Trophoblast cell (in vitro differentiated cells and primary cell): ENCODE data around the gene CPNE7.

Source experiments
- DNase-seq, 2 donors: peaks; one replicate each; pipeline ENCODE4 v3.0.0-alpha.2; 2016
- H2AFZ ChIP-seq: 2 replicates; pipeline ENCODE4 v1.6.1; 2013; ENCODE audit warnings: low read length, moderate library complexity, mild to moderate bottlenecking; ENCODE audit not compliant: insufficient read depth, poor library complexity
- H2AK5ac ChIP-seq: 2 replicates; pipeline ENCODE4 v1.6.1; 2013; ENCODE audit warnings: mild to moderate bottlenecking, low read length
- H2BK120ac ChIP-seq: 2 replicates; pipeline ENCODE4 v1.6.1; 2013; ENCODE audit warnings: low read length, mild to moderate bottlenecking, moderate library complexity; ENCODE audit not compliant: insufficient read depth, poor library complexity
- H2BK12ac ChIP-seq: 2 replicates; pipeline ENCODE4 v1.6.1; 2013; ENCODE audit warnings: mild to moderate bottlenecking, low read length, moderate library complexity
- H2BK5ac ChIP-seq: 2 replicates; pipeline ENCODE4 v1.6.1; 2013; ENCODE audit warnings: low read length, low read depth, moderate library complexity, mild to moderate bottlenecking; ENCODE audit not compliant: poor library complexity
- H3K14ac ChIP-seq: 2 replicates; pipeline ENCODE4 v1.6.1; 2013; ENCODE audit warnings: mild to moderate bottlenecking, low read length
- H3K18ac ChIP-seq: 2 replicates; pipeline ENCODE4 v1.6.1; 2013; ENCODE audit warnings: mild to moderate bottlenecking, low read length
- H3K23ac ChIP-seq: 2 replicates; pipeline ENCODE4 v1.6.1; 2013; ENCODE audit warnings: low read length
- H3K27ac ChIP-seq: 2 replicates; pipeline ENCODE4 v1.5.1; 2013; ENCODE audit warnings: low read depth, mild to moderate bottlenecking, inconsistent platforms, low read length, moderate library complexity
- H3K27me3 ChIP-seq: 2 replicates; pipeline ENCODE4 v1.6.1; 2013; ENCODE audit warnings: inconsistent platforms, mild to moderate bottlenecking, low read length, moderate library complexity; ENCODE audit not compliant: insufficient read depth
- H3K36me3 ChIP-seq, 2 experiments: 1 replicate in 1 of 2; 2 replicates in 1 of 2; pipeline ENCODE4 v1.6.1; 2013; ENCODE audit warnings: low read length in 2 of 2, mild to moderate bottlenecking in 2 of 2, moderate library complexity in 1 of 2; ENCODE audit not compliant: insufficient read depth in 2 of 2, control insufficient read depth in 1 of 2
- H3K4ac ChIP-seq: 2 replicates; pipeline ENCODE4 v1.6.1; 2013; ENCODE audit warnings: low read depth, mild to moderate bottlenecking, low read length, moderate library complexity
- H3K4me1 ChIP-seq, 2 experiments: 1 replicate in 1 of 2; 2 replicates in 1 of 2; pipeline ENCODE4 v1.6.1; 2013; ENCODE audit warnings: low read length in 2 of 2, mild to moderate bottlenecking in 2 of 2, moderate library complexity in 1 of 2; ENCODE audit not compliant: insufficient read depth in 2 of 2, control insufficient read depth in 1 of 2
- H3K4me2 ChIP-seq: 2 replicates; pipeline ENCODE4 v1.6.1; 2013; ENCODE audit warnings: inconsistent platforms, mild to moderate bottlenecking, low read length, moderate library complexity
- H3K4me3 ChIP-seq: 2 replicates; pipeline ENCODE4 v1.5.1; 2013; ENCODE audit warnings: mild to moderate bottlenecking, low read depth, low read length, inconsistent platforms
- H3K79me1 ChIP-seq: one replicate; pipeline ENCODE4 v1.6.1; 2013; ENCODE audit warnings: low read length
- H3K79me2 ChIP-seq: 2 replicates; pipeline ENCODE4 v1.6.1; 2013; ENCODE audit warnings: low read length, mild to moderate bottlenecking; ENCODE audit not compliant: control insufficient read depth, insufficient read depth, poor library complexity
- H3K9ac ChIP-seq: 2 replicates; pipeline ENCODE4 v1.6.1; 2013; ENCODE audit warnings: mild to moderate bottlenecking, low read length
- H3K9me3 ChIP-seq: 2 replicates; pipeline ENCODE4 v1.6.1; 2013; ENCODE audit warnings: low read depth, mild to moderate bottlenecking, control low read depth, inconsistent platforms, low read length; ENCODE audit not compliant: insufficient read depth
- H4K12ac ChIP-seq: 2 replicates; pipeline ENCODE4 v1.6.1; 2013; ENCODE audit warnings: low read depth, mild to moderate bottlenecking, low read length, moderate library complexity
- H4K8ac ChIP-seq: 2 replicates; pipeline ENCODE4 v1.6.1; 2013; ENCODE audit warnings: low read depth, mild to moderate bottlenecking, low read length, moderate library complexity
- H4K91ac ChIP-seq: one replicate; pipeline ENCODE4 v1.6.1; 2013; ENCODE audit warnings: low read depth, mild to moderate bottlenecking, low read length, moderate library complexity
- WGBS: extraction: QIAGEN DNeasy Blood & Tissue Kit; methylation state at CpG from one replicate; pipeline ENCODE4 v1.1.7; 2013; ENCODE audit warnings: missing lambda C conversion rate; ENCODE audit not compliant: insufficient read length, insufficient coverage; ENCODE audit errors: extremely low coverage; 5-methylcytosine and 5-hydroxymethylcytosine counted together

CPNE7 gene

GRCh38 chr16:89534252-89534756 lies 41.3 kb upstream of the CPNE7 start:
- no peak overlapping the region for H2BK120ac ChIP-seq
- H3K27ac ChIP-seq = no peak overlapping the region

GRCh38 chr16:89536371-89536770 lies 39.2 kb upstream of the CPNE7 start:
- H3K9ac ChIP-seq = no peak overlapping the region
- no peak overlapping the region for H3K27ac ChIP-seq
- peaks cover 2% of the 10 kb centered on the region for H3K9me3 ChIP-seq
- H3K4me1 ChIP-seq = no peaks in the 10 kb centered on the region
- no peaks in the 10 kb centered on the region for H3K79me1 ChIP-seq
- no peak overlapping the region for H2BK12ac ChIP-seq
- H3K36me3 ChIP-seq = peaks cover 68 to 71% of the 10 kb centered on the region in 2 experiments
- WGBS = no CpG with 5 or more reads among the region's 24 CpGs
- no peak overlapping the region for H3K23ac ChIP-seq
- H3K27me3 ChIP-seq = no peaks in the 10 kb centered on the region
- H3K14ac ChIP-seq = no peak overlapping the region
- no peak overlapping the region for H3K4me2 ChIP-seq
- no peak overlapping the region for H2BK5ac ChIP-seq
- H3K4me3 ChIP-seq = no peak overlapping the region
- DNase-seq = no peak
- no peaks in the 10 kb centered on the region for H3K79me2 ChIP-seq
- no peak overlapping the region for H2AFZ ChIP-seq
- no peak overlapping the region for H4K12ac ChIP-seq
- H2AK5ac ChIP-seq = no peak overlapping the region
- no peak overlapping the region for H4K8ac ChIP-seq
- H3K4ac ChIP-seq = no peak overlapping the region
- no peak overlapping the region for H2BK120ac ChIP-seq
- H3K18ac ChIP-seq = no peak overlapping the region
- H4K91ac ChIP-seq = no peak overlapping the region

More at GRCh38 chr16:89534252-89534756, 41.3 kb upstream of the CPNE7 start:
- H3K79me1 ChIP-seq = no peaks in the 10 kb centered on the region
- H3K23ac ChIP-seq = no peak overlapping the region
- H2AK5ac ChIP-seq = no peak overlapping the region
- no peaks in the 10 kb centered on the region for H3K9me3 ChIP-seq
- no peak overlapping the region for H2AFZ ChIP-seq
- H3K79me2 ChIP-seq = no peaks in the 10 kb centered on the region
- DNase-seq = peak in 1 of 2 donors; percentile 12
- H3K18ac ChIP-seq = no peak overlapping the region
- no peak overlapping the region for H3K4ac ChIP-seq
- no peak overlapping the region for H3K14ac ChIP-seq
- no peak overlapping the region for H2BK12ac ChIP-seq
- no peaks in the 10 kb centered on the region for H3K27me3 ChIP-seq
- no peak overlapping the region for H3K4me2 ChIP-seq
- no peak overlapping the region for H3K9ac ChIP-seq
- WGBS = no CpG with 5 or more reads among the region's 11 CpGs
- H3K4me3 ChIP-seq = no peak overlapping the region
- no peaks in the 10 kb centered on the region for H3K4me1 ChIP-seq
- no peak overlapping the region for H4K91ac ChIP-seq
- no peak overlapping the region for H2BK5ac ChIP-seq
- no peak overlapping the region for H4K8ac ChIP-seq
- no peak overlapping the region for H4K12ac ChIP-seq
- H3K36me3 ChIP-seq = peaks cover 76% of the 10 kb centered on the region in 2 experiments

- no CpG with 5 or more reads among the region's 36 CpGs for WGBS
- Histone ChIP-seq H3K18ac (no peak overlapping the region), H3K9ac (no peak overlapping the region), H3K4me2 (no peak overlapping the region), H2BK5ac (no peak overlapping the region), H3K27me3 (no peaks in the 10 kb centered on the region), H3K14ac (no peak overlapping the region), H3K23ac (no peak overlapping the region), H3K9me3 (peaks cover 2% of the 10 kb centered on the region), H3K4me3 (no peak overlapping the region), H2BK12ac (no peak overlapping the region), H3K4me1 (no peaks in the 10 kb centered on the region), H4K91ac (no peak overlapping the region), H2AK5ac (no peak overlapping the region), H3K36me3 (peaks cover 67 to 70% of the 10 kb centered on the region in 2 experiments), H2BK120ac (no peak overlapping the region), H3K27ac (no peak overlapping the region), H4K8ac (no peak overlapping the region), H3K4ac (no peak overlapping the region), H3K79me1 (no peaks in the 10 kb centered on the region), H4K12ac (no peak overlapping the region), H3K79me2 (no peaks in the 10 kb centered on the region), H2AFZ (no peak overlapping the region)
- no peak for DNase-seq
These were observed 38.5 kb upstream of the CPNE7 start for GRCh38 chr16:89536886-89537548.

DNA sequence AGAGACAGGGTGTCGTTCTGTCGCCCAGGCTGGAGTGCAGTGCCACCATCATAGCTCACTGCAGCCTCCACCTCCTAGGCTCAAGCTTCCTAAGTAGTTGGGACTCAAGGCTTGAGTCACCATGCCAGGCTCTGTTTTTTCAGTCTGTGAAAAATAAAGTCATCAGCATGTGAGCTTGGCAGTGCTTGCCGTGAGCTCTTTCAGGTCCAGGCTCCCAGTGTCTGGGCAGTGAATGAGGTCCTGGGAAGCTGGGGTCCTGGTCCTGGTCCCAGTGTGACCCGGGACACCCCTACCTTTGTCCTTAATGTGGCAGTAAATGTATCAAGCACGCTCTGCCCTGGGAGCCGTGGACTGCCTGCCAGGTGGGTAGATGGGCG lies 38.0 kb upstream of the CPNE7 start:
- DNase-seq = no peak
- no peak overlapping the region for H3K27ac ChIP-seq
- no peak overlapping the region for H3K18ac ChIP-seq
- H3K9me3 ChIP-seq = peaks cover 2% of the 10 kb centered on the region
- H3K79me1 ChIP-seq = no peaks in the 10 kb centered on the region
- no peak overlapping the region for H3K23ac ChIP-seq
- H3K4me2 ChIP-seq = no peak overlapping the region
- H3K36me3 ChIP-seq = peaks cover 64 to 67% of the 10 kb centered on the region in 2 experiments
- no peak overlapping the region for H3K14ac ChIP-seq
- no peak overlapping the region for H3K4ac ChIP-seq
- no peak overlapping the region for H3K9ac ChIP-seq
- H4K12ac ChIP-seq = no peak overlapping the region
- no peak overlapping the region for H4K8ac ChIP-seq
- no peak overlapping the region for H3K4me3 ChIP-seq
- no peaks in the 10 kb centered on the region for H3K4me1 ChIP-seq
- no peaks in the 10 kb centered on the region for H3K27me3 ChIP-seq
- no peak overlapping the region for H2BK5ac ChIP-seq
- H2BK120ac ChIP-seq = no peak overlapping the region
- H4K91ac ChIP-seq = no peak overlapping the region
- no peak overlapping the region for H2BK12ac ChIP-seq
- WGBS = no CpG with 5 or more reads among the region's 7 CpGs
- H3K79me2 ChIP-seq = no peaks in the 10 kb centered on the region
- no peak overlapping the region for H2AK5ac ChIP-seq
- H2AFZ ChIP-seq = no peak overlapping the region
